ENCODE data around the gene MACROH2A2. TPM values are rescaled to one million over a fixed set of nuclear protein-coding genes. Genes with fewer than 3 reads are reported as not detected.
"Not testable (repeated sequence)": the region's sequence is repeated elsewhere in the genome, so short reads cannot be mapped to it uniquely, and the experiment has no call there.

The MACROH2A2 gene
- total RNA-seq, 1 donor from 2014 or later, result not detected

- ChIA-PET CTCF (no interaction called here), POLR2A (interaction anchor here (0.7 kb wide), 1 partner anchor 1085 kb away, joined by 4 read pairs; no protein-coding TSS in a partner anchor)
- no peak for DNase-seq
- Mint-ChIP-seq H3K4me3 (no peak overlapping the region), H3K36me3 (ENCODE audit: low read depth) (no peaks in the 10 kb centered on the region), H3K27ac (no peak overlapping the region), H3K4me1 (no peaks in the 10 kb centered on the region), H3K9me3 (peaks cover 16% of the 10 kb centered on the region), H3K27me3 (peaks cover 19% of the 10 kb centered on the region)
- ATAC-seq (ENCODE audit: low read depth), result no peak
- intact Hi-C loops (cut with micrococcal nuclease), result no loop called here
- TF ChIP-seq CTCF (IDR thresholded peaks at IDR 0.05), result no peak
Measured at GRCh38 chr10:70035531-70035930, 17.1 kb upstream of the MACROH2A2 start.

GRCh38 chr10:70038923-70039322 lies 13.7 kb upstream of the MACROH2A2 start:
- Mint-ChIP-seq H3K36me3 (ENCODE audit: low read depth) (no peaks in the 10 kb centered on the region), H3K27me3 (peaks cover 19% of the 10 kb centered on the region), H3K9me3 (peaks cover 18% of the 10 kb centered on the region), H3K4me3 (no peak overlapping the region), H3K4me1 (no peaks in the 10 kb centered on the region), H3K27ac (no peak overlapping the region)
- intact Hi-C loops (cut with micrococcal nuclease), result no loop called here
- POLR2A ChIA-PET, result no interaction called here
- no peak for ATAC-seq (ENCODE audit: low read depth)
- TF ChIP-seq CTCF (IDR thresholded peaks at IDR 0.05), result no peak
- no peak for DNase-seq
- CTCF ChIA-PET, result no interaction called here

GRCh38 chr10:70041016-70041415 lies 11.6 kb upstream of the MACROH2A2 start:
- ChIA-PET CTCF (no interaction called here), POLR2A (no interaction called here)
- DNase-seq, result no peak
- H3K9me3 Mint-ChIP-seq, result peaks cover 18% of the 10 kb centered on the region
- no peaks in the 10 kb centered on the region for H3K4me1 Mint-ChIP-seq
- H3K36me3 Mint-ChIP-seq (ENCODE audit: low read depth), result no peaks in the 10 kb centered on the region
- H3K4me3 Mint-ChIP-seq, result no peak overlapping the region
- H3K27me3 Mint-ChIP-seq, result peaks cover 16% of the 10 kb centered on the region
- no peak for ATAC-seq (ENCODE audit: low read depth)
- TF ChIP-seq CTCF (IDR thresholded peaks at IDR 0.05), result no peak
- no peak overlapping the region for H3K27ac Mint-ChIP-seq
- intact Hi-C loops (cut with micrococcal nuclease), result no loop called here

- POLR2A ChIA-PET, result not testable (repeated sequence)
Measured at GRCh38 chr10:70041739-70042138, 10.9 kb upstream of the MACROH2A2 start.

GRCh38 chr10:70047066-70047465 lies 5.6 kb upstream of the MACROH2A2 start:
- ATAC-seq (ENCODE audit: low read depth); H3K9me3 Mint-ChIP-seq; CTCF ChIA-PET; H3K27ac Mint-ChIP-seq; H3K4me1 Mint-ChIP-seq; POLR2A ChIA-PET; intact Hi-C loops (cut with micrococcal nuclease); DNase-seq; H3K36me3 Mint-ChIP-seq (ENCODE audit: low read depth); H3K4me3 Mint-ChIP-seq: not testable (repeated sequence)
- peaks cover 19% of the 10 kb centered on the region for H3K27me3 Mint-ChIP-seq

More at GRCh38 chr10:70041739-70042138, 10.9 kb upstream of the MACROH2A2 start:
- intact Hi-C loops (cut with micrococcal nuclease); ATAC-seq (ENCODE audit: low read depth); H3K4me3 Mint-ChIP-seq; H3K36me3 Mint-ChIP-seq (ENCODE audit: low read depth); H3K4me1 Mint-ChIP-seq; CTCF ChIA-PET; DNase-seq; H3K27ac Mint-ChIP-seq: not testable (repeated sequence)
- Mint-ChIP-seq H3K27me3 (peaks cover 14% of the 10 kb centered on the region), H3K9me3 (peaks cover 18% of the 10 kb centered on the region)

- DNase-seq, result no peak
- intact Hi-C loops (cut with micrococcal nuclease), result no loop called here
- ChIA-PET CTCF (no interaction called here), POLR2A (no interaction called here)
- TF ChIP-seq CTCF (IDR thresholded peaks at IDR 0.05), result no peak
- Mint-ChIP-seq H3K27me3 (peaks cover 25% of the 10 kb centered on the region), H3K9me3 (no peaks in the 10 kb centered on the region), H3K27ac (no peak overlapping the region), H3K4me3 (no peak overlapping the region), H3K36me3 (ENCODE audit: low read depth) (no peaks in the 10 kb centered on the region), H3K4me1 (peaks cover 9% of the 10 kb centered on the region)
- no peak for ATAC-seq (ENCODE audit: low read depth)
Measured at GRCh38 chr10:70048030-70048723, 4.5 kb upstream of the MACROH2A2 start.
